ENCODE results near the gene PLAAT4. TPM values are rescaled to one million over a fixed set of nuclear protein-coding genes. Genes with fewer than 3 reads are reported as not detected.

Gene PLAAT4
- total and polyA plus RNA-seq, 2 of the 8 experiments (the other 6 are each of a cell fraction or from before 2014, with no cell fraction given) = 2.8 to 4.1 TPM

- H2BK15ac ChIP-seq (ENCODE audit: low read length) = no peak overlapping the region; the same call in 1 of the 2 replicates
- no peaks in the 10 kb centered on the region for H3K9me3 ChIP-seq (ENCODE audit: insufficient read depth in 2 of 2, low read depth in 1 of 2, low read length in 1 of 2)
- peaks cover 0 to 11% (median 1%) of the 10 kb centered on the region in 4 experiments; a peak in 4 of 7 replicates for H3K4me1 ChIP-seq (replicated peaks in 1 of 4; ENCODE audit: control insufficient read depth in 3 of 4, insufficient read depth in 4 of 4, low read length in 3 of 4)
- H2BK120ac ChIP-seq (replicated peaks; ENCODE audit: low read depth, low read length) = no peak overlapping the region
- H2AK5ac ChIP-seq (ENCODE audit: low read depth, low read length) = no peak overlapping the region
- H3K27me3 ChIP-seq (replicated peaks in 1 of 4; ENCODE audit: control insufficient read depth in 3 of 4, extremely low read depth in 1 of 4, insufficient read depth in 3 of 4, low read length in 3 of 4) = no peaks in the 10 kb centered on the region; a peak in 1 of 7 replicates
- H3K4me3 ChIP-seq (ENCODE audit: extremely low read depth in 1 of 4, insufficient read depth in 2 of 4, low read depth in 3 of 4, low read length in 4 of 4) = no peak overlapping the region
- POLR2A ChIA-PET (ENCODE audit: partially characterized antibody) = interaction anchor here (2.0 kb wide), 1 partner anchor 17 kb away, joined by 8 read pairs; no protein-coding TSS in a partner anchor
- CTCF ChIA-PET (ENCODE audit: partially characterized antibody) = interaction anchor here (0.9 kb wide), 1 partner anchor 34 kb away, joined by 3 read pairs; no protein-coding TSS in a partner anchor
- H3K4ac ChIP-seq (replicated peaks; ENCODE audit: insufficient read length, low read depth, low read length) = no peak overlapping the region
- no peak overlapping the region for H3K56ac ChIP-seq (replicated peaks; ENCODE audit: insufficient read length, low read depth, low read length)
- H4K91ac ChIP-seq (replicated peaks; ENCODE audit: insufficient read length, low read length) = no peak overlapping the region
- WGBS, 2 experiments (ENCODE audit: extremely low coverage in 1 of 2, insufficient coverage in 1 of 2, insufficient read length in 1 of 2, insufficient replicate concordance in 2 of 2, low coverage in 1 of 2, low lambda C conversion rate in 2 of 2, missing lambda C conversion rate in 1 of 2) = 87% methylated on average over 7 of the region's 7 CpGs; no CpG with 5 or more reads in 1 of the 2 experiments
- H3K36me3 ChIP-seq (ENCODE audit: control insufficient read depth in 2 of 4, insufficient read depth in 4 of 4, low read length in 3 of 4) = no peaks in the 10 kb centered on the region
- H2BK12ac ChIP-seq (ENCODE audit: low read depth, low read length) = peak overlapping the region; percentile 71; the same call in 1 of the 2 replicates
- no peak for FAIRE-seq
- DNase-seq (ENCODE audit: low read depth in 1 of 2, low spot score in 2 of 2) = no peak
- H3K9ac ChIP-seq (replicated peaks in 1 of 4; ENCODE audit: extremely low read depth in 1 of 4, low read depth in 3 of 4, low read length in 3 of 4) = no peak overlapping the region
- H3K79me2 ChIP-seq (ENCODE audit: control insufficient read depth in 1 of 2, insufficient read depth in 2 of 2, low read length in 2 of 2) = no peaks in the 10 kb centered on the region
- H2BK20ac ChIP-seq (ENCODE audit: low read length) = no peak overlapping the region
- no peaks in the 10 kb centered on the region for H3K79me1 ChIP-seq (ENCODE audit: low read depth, low read length)
- no peak overlapping the region for H3K18ac ChIP-seq (ENCODE audit: extremely low read depth, low read length)
- H3K23ac ChIP-seq (ENCODE audit: insufficient read length) = no peak overlapping the region
- H4K8ac ChIP-seq (ENCODE audit: extremely low read depth, insufficient read depth, low read length) = no peak overlapping the region
- no peak overlapping the region for H2BK5ac ChIP-seq (ENCODE audit: low read depth, low read length)
- no peaks in the 10 kb centered on the region for H4K20me1 ChIP-seq (replicated peaks in 1 of 2; ENCODE audit: control insufficient read depth in 1 of 2, insufficient read depth in 2 of 2, low read length in 2 of 2)
- no peaks in the 10 kb centered on the region for H3K23me2 ChIP-seq (ENCODE audit: low read depth, low read length)
- no peak overlapping the region for H3K27ac ChIP-seq (ENCODE audit: low read depth, low read length)
- no peak overlapping the region for H2AFZ ChIP-seq (ENCODE audit: low read length)
- no peak overlapping the region for H4K5ac ChIP-seq (ENCODE audit: insufficient read length, low read depth, low read length)
- no peak overlapping the region for H3K4me2 ChIP-seq (ENCODE audit: insufficient read depth in 1 of 2, low read depth in 2 of 2, low read length in 2 of 2)
- no peak overlapping the region for H3K14ac ChIP-seq (ENCODE audit: insufficient read length)
- TF ChIP-seq ATF2 (IDR thresholded peaks at IDR 0.05; ENCODE audit: low read length) = no peak
- no peak for TF ChIP-seq TEAD4 (IDR thresholded peaks at IDR 0.05; ENCODE audit: low read depth, low read length)
- no peak for TF ChIP-seq TCF12 (IDR thresholded peaks at IDR 0.05; ENCODE audit: low read depth, low read length)
- TF ChIP-seq TAF7 (optimal IDR thresholded peaks at IDR 0.05; ENCODE audit: borderline replicate concordance, low read depth, low read length) = no peak
- TF ChIP-seq SRF (IDR thresholded peaks at IDR 0.05; ENCODE audit: low read depth, low read length) = no peak
- no peak for TF ChIP-seq MAFK (IDR thresholded peaks at IDR 0.05; ENCODE audit: low read depth, low read length)
- TF ChIP-seq POLR2AphosphoS5 (IDR thresholded peaks at IDR 0.05; ENCODE audit: low read depth, low read length) = no peak
- TF ChIP-seq CREB1 (IDR thresholded peaks at IDR 0.05) = no peak
- no peak for TF ChIP-seq ZNF274 (IDR thresholded peaks at IDR 0.05; ENCODE audit: borderline replicate concordance, extremely low read depth, low read length)
- TF ChIP-seq KDM1A (IDR thresholded peaks at IDR 0.05; ENCODE audit: borderline replicate concordance, low read length) = no peak
- no peak for TF ChIP-seq SP4 (IDR thresholded peaks at IDR 0.05; ENCODE audit: low read length)
- TF ChIP-seq POU5F1 (IDR thresholded peaks at IDR 0.05; ENCODE audit: low read depth, low read length) = no peak
- TF ChIP-seq CTBP2 (IDR thresholded peaks at IDR 0.05; ENCODE audit: borderline replicate concordance, insufficient read depth, insufficient read length, low read length) = no peak
These were observed 23.8 kb upstream of the PLAAT4 start for GRCh38 chr11:63512816-63513215.

All from H1 (cell line).